ENCODE measurements around the gene IGHMBP2. TPM values are rescaled to one million over a fixed set of nuclear protein-coding genes. Genes with fewer than 3 reads are reported as not detected.

The IGHMBP2 gene
- total and polyA plus RNA-seq, 2 of the 8 experiments (the other 6 are each of a cell fraction or from before 2014, with no cell fraction given) = 8.4 to 17.6 TPM

DNA sequence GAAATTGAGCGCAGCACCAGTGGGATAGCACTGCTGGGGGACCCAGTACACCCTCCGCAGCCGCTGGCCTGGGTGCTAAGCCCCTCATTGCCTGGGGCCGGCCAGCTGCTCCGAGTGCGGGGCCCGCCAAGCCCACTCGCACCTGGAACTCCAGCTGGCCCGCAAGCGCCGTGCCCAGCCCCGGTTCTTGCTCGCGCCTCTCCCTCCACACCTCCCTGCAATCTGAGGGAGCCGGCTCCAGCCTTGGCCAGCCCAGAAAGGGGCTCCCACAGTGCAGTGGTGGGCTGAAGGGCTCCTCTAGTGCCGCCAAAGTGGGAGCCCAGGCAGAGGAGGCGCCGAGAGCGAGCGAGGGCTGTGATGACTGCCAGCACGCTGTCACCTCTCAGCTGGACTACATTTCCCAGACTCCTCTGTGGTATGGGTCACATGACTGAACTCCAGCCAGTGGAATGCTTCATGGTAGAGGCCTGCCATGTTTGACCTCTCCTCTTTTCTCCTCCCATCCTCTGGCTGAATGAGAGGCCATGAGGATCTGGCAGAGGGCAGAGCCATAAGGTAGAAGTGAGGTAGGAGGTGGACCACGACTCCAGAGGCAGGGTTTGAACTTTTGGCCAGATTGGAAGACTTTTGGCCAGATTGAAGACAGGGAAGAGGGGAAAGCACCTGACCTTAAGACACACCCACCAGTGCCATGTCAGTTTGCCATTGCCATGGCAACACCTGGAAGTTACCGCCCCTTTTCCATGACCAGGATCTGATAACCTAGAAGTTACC lies 70.9 kb downstream of the IGHMBP2 start:
- CTCF ChIA-PET (ENCODE audit: partially characterized antibody) = interaction anchor here (0.8 to 1.6 kb wide), 2 partner anchors 17 to 27 kb away, joined by 4 to 8 read pairs; no protein-coding TSS in a partner anchor

More for the DNA sequence above, 70.9 kb downstream of the IGHMBP2 start:
- no peak overlapping the region for H3K18ac ChIP-seq (ENCODE audit: extremely low read depth, low read length)
- H3K79me2 ChIP-seq (ENCODE audit: control insufficient read depth in 1 of 2, insufficient read depth in 2 of 2, low read length in 2 of 2) = no peaks in the 10 kb centered on the region
- H3K14ac ChIP-seq (ENCODE audit: insufficient read length) = no peak overlapping the region
- H3K4me2 ChIP-seq (ENCODE audit: insufficient read depth in 1 of 2, low read depth in 2 of 2, low read length in 2 of 2) = no peak overlapping the region; a peak in 1 of 4 replicates
- no peak overlapping the region for H2BK5ac ChIP-seq (ENCODE audit: low read depth, low read length)
- H3K36me3 ChIP-seq (ENCODE audit: control insufficient read depth in 2 of 4, insufficient read depth in 4 of 4, low read length in 3 of 4) = no peaks in the 10 kb centered on the region
- H3K23me2 ChIP-seq (ENCODE audit: low read depth, low read length) = no peaks in the 10 kb centered on the region
- H2BK20ac ChIP-seq (ENCODE audit: low read length) = no peak overlapping the region
- H3K27ac ChIP-seq (ENCODE audit: low read depth, low read length) = no peak overlapping the region
- H3K23ac ChIP-seq (ENCODE audit: insufficient read length) = no peak overlapping the region
- H3K56ac ChIP-seq (replicated peaks; ENCODE audit: insufficient read length, low read depth, low read length) = peak overlapping the region; percentile 9
- H4K91ac ChIP-seq (replicated peaks; ENCODE audit: insufficient read length, low read length) = peak overlapping the region; percentile 55
- no peak overlapping the region for H2BK12ac ChIP-seq (ENCODE audit: low read depth, low read length)
- H3K4ac ChIP-seq (replicated peaks; ENCODE audit: insufficient read length, low read depth, low read length) = no peak overlapping the region
- TF ChIP-seq, protein P1, sequence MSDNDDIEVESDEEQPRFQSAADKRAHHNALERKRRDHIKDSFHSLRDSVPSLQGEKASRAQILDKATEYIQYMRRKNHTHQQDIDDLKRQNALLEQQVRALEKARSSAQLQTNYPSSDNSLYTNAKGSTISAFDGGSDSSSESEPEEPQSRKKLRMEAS (IDR thresholded peaks at IDR 0.05) = 0 out of 2 replicates have a peak, but pooled peaks have one; percentile 21
- TF ChIP-seq, protein P2, sequence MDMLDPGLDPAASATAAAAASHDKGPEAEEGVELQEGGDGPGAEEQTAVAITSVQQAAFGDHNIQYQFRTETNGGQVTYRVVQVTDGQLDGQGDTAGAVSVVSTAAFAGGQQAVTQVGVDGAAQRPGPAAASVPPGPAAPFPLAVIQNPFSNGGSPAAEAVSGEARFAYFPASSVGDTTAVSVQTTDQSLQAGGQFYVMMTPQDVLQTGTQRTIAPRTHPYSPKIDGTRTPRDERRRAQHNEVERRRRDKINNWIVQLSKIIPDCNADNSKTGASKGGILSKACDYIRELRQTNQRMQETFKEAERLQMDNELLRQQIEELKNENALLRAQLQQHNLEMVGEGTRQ (IDR thresholded peaks at IDR 0.05; ENCODE audit: low read length) = peak; percentile 82
- no peak for TF ChIP-seq FOSL1 (IDR thresholded peaks at IDR 0.05; ENCODE audit: insufficient read depth, low read depth, low read length)
- no peak for TF ChIP-seq CHD1 (IDR thresholded peaks at IDR 0.05; ENCODE audit: low read depth, low read length)
- TF ChIP-seq, protein P3, sequence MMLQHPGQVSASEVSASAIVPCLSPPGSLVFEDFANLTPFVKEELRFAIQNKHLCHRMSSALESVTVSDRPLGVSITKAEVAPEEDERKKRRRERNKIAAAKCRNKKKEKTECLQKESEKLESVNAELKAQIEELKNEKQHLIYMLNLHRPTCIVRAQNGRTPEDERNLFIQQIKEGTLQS (IDR thresholded peaks at IDR 0.05; ENCODE audit: insufficient read depth, low read depth, low read length) = peak; percentile 43; the same call in 1 of the 2 replicates
- peak; percentile 62 for TF ChIP-seq SIX5 (IDR thresholded peaks at IDR 0.05; ENCODE audit: low read depth, low read length)
- peak; percentile 86 for TF ChIP-seq YY1 (IDR thresholded peaks at IDR 0.05; ENCODE audit: low read depth, low read length)
- H3K9ac ChIP-seq (replicated peaks in 1 of 4; ENCODE audit: extremely low read depth in 1 of 4, low read depth in 3 of 4, low read length in 3 of 4) = no peak overlapping the region
- WGBS, 2 experiments (ENCODE audit: extremely low coverage in 1 of 2, insufficient coverage in 1 of 2, insufficient read length in 1 of 2, insufficient replicate concordance in 2 of 2, low coverage in 1 of 2, low lambda C conversion rate in 2 of 2, missing lambda C conversion rate in 1 of 2) = 95% methylated on average over 18 of the region's 23 CpGs; no CpG with 5 or more reads in 1 of the 2 experiments
- peaks cover 0 to 5% of the 10 kb centered on the region in 2 experiments; a peak in 1 of 4 replicates for H3K9me3 ChIP-seq (ENCODE audit: insufficient read depth in 2 of 2, low read depth in 1 of 2, low read length in 1 of 2)
- H4K5ac ChIP-seq (ENCODE audit: insufficient read length, low read depth, low read length) = peak overlapping the region; percentile 5
- peak overlapping the region; percentile 3 for H2BK120ac ChIP-seq (replicated peaks; ENCODE audit: low read depth, low read length)
- no peak overlapping the region; the same call in 1 of the 2 replicates for H4K8ac ChIP-seq (ENCODE audit: extremely low read depth, insufficient read depth, low read length)
- no peak overlapping the region for H3K4me3 ChIP-seq (ENCODE audit: extremely low read depth in 1 of 4, insufficient read depth in 2 of 4, low read depth in 3 of 4, low read length in 4 of 4)
- H3K27me3 ChIP-seq (replicated peaks in 1 of 4; ENCODE audit: control insufficient read depth in 3 of 4, extremely low read depth in 1 of 4, insufficient read depth in 3 of 4, low read length in 3 of 4) = no peaks in the 10 kb centered on the region; a peak in 3 of 7 replicates
- FAIRE-seq (peak; percentile 58), DNase-seq (ENCODE audit: low read depth in 1 of 2, low spot score in 2 of 2) (peak in 1 of 2 experiments; percentile 63)
- H3K4me1 ChIP-seq (replicated peaks in 1 of 4; ENCODE audit: control insufficient read depth in 3 of 4, insufficient read depth in 4 of 4, low read length in 3 of 4) = peaks cover 0 to 3% (median 1%) of the 10 kb centered on the region in 4 experiments; a peak in 1 of 7 replicates
- no peak overlapping the region for H2AK5ac ChIP-seq (ENCODE audit: low read depth, low read length)
- peak overlapping the region; percentile 81; the same call in 1 of the 2 replicates for H2AFZ ChIP-seq (ENCODE audit: low read length)
- POLR2A ChIA-PET (ENCODE audit: partially characterized antibody) = no interaction called here
- H3K79me1 ChIP-seq (ENCODE audit: low read depth, low read length) = no peaks in the 10 kb centered on the region
- H2BK15ac ChIP-seq (ENCODE audit: low read length) = no peak overlapping the region
- no peaks in the 10 kb centered on the region for H4K20me1 ChIP-seq (replicated peaks in 1 of 2; ENCODE audit: control insufficient read depth in 1 of 2, insufficient read depth in 2 of 2, low read length in 2 of 2)

Data from H1 (cell line).